Loucy (cell line): ENCODE data around the gene TFPI2.

ENCODE experiments used
- CTCF ChIP-seq: fragments of 200-600 bp; sonication (generic); conservative IDR thresholded peaks from 2 replicates; pipeline ENCODE4 v1.5.1; 2014; ENCODE audit warnings: mild to moderate bottlenecking, antibody characterized with exemption, low read length
- EZH2phosphoT487 ChIP-seq: fragments of 200-600 bp; IDR thresholded peaks from 2 replicates; pipeline ENCODE4 v1.6.1; 2018; ENCODE audit warnings: antibody characterized with exemption, mild to moderate bottlenecking, moderate library complexity, borderline replicate concordance

GRCh38 chr7:93862651-93863050 lies 27.9 kb downstream of the TFPI2 start:
- no peak for TF ChIP-seq CTCF
- TF ChIP-seq EZH2phosphoT487: no peak
